NCI-H2029 (cell line): ENCODE results near the gene TACC2.
"Not testable (repeated sequence)": the region's sequence is repeated elsewhere in the genome, so short reads cannot be mapped to it uniquely, and the experiment has no call there.

Experiments used
- DNase-seq: peaks from one replicate; lab custom pipeline; 2025; lab: John Stamatoyannopoulos, UW

The TACC2 gene

DNA sequence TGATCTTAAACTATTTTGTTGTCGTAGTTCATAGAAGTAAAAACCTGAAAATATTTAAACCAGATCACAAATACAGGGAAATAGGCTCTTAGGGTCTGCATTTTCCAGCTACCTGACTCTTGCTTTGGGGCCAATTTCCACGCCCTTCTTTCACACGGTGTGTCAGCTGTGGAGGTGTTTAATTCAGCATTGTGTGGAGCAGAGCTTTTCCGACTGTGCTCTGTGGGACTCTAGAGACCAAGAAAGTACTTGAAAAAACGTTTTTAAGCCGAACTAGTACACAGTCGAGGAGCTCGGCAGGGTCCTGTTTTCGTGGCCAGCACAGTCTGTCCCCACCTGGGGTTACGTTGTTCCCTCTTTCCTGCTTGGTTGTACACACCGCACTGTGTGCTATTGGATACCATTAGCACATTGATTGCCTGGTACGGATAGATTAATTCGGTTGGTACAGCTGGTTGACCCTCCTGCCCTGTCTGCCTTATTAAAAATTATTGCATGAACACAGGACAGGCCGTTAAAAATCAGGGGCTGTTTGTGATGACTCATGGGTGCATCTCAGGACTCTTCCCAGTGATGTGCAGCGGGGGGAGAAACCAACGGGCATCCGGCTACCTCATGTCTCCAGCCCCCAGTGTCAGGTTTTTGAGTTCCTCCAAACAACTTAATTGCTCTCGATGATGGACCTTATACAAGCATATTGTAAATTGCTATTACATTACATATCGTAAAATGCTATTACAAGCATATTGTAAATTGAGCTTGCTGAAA, 201.4 kb downstream of the TACC2 start:
- DNase-seq = no peak

DNA sequence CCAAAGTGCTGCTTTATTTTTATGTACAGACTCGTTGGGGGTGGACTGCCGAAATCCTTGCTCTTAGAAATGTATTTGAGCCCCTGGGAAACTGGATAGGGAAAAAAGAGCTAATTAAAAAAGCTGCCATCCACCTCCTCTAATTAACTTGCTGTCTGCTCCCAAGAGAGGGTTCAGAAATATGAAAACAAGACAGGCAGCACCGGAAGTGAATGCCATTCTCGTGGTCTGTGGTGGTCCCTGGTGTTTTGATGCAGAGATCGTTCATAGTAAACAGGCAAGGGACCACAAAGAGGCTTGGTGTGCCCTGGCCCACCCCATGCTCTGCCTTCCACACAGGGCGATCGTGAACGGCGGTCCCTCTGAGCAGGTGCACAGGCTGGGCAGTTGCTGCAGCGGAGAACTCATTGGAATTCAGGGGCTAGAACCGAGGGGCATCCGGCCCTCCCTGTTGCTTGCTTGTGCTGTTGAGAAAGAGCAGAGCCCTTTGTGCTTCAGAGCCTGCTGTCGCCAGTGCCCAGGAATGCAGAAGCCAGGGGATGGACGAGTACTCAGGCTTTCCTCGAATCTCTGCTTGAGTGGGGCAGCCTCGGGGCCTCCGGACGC, 203.1 kb downstream of the TACC2 start:
- DNase-seq = no peak

DNA sequence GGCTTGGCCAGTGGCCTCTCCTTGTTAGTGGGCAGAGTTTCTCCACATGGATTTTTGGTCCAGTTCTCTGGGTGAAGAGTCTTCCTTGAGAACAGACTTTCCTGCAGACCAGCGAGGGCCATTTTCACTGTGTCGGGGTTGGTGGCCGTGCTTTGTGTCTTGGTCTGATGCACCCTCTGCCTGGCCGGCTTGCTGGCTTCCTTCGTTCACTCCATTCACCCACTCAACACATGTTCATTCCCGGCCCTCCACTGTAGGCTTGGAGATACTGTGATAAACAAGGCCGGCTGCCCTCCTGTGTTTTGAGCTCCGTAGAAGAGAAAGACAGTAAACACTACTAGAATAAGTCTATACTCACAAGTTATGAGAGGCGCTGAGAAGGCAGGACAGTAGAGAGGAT, 205.3 kb downstream of the TACC2 start:
- no peak for DNase-seq

- DNase-seq = no peak
These were observed 207.3 kb downstream of the TACC2 start for GRCh38 chr10:122196218-122196617.

DNA sequence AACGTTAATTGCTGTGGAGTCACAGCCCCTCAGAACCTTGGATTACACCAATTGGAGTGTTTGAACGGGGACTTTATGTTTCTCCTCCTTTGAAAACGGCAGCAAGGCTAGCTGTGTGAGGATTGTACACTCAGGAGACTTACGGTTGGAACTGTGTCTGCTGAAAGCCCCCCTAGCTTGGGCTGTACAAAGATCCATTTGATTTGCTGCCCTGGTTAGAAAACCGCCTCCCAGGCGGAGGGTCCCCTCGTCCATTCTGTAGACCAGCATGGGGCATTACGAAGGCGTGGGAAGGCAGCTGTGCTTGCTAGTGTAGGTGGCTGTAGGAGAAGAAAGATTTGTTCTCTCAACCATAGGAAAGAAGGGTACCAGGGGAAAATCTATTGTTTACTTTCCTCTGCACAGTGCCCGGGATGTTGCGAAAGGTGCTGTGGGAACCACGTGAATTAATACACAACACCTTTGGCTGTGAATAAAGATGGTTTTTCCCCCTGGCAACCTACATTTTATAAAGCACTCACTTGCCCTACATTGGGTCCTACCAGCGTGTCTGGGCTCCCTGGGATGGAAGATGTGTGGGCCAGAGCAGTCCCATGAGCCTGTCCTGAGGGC, 208.8 kb downstream of the TACC2 start:
- no peak for DNase-seq

- no peak for DNase-seq
These were observed 209.7 kb downstream of the TACC2 start for GRCh38 chr10:122198631-122199030.

GRCh38 chr10:122199070-122199469, 210.1 kb downstream of the TACC2 start:
- peak; percentile 40 for DNase-seq

DNA sequence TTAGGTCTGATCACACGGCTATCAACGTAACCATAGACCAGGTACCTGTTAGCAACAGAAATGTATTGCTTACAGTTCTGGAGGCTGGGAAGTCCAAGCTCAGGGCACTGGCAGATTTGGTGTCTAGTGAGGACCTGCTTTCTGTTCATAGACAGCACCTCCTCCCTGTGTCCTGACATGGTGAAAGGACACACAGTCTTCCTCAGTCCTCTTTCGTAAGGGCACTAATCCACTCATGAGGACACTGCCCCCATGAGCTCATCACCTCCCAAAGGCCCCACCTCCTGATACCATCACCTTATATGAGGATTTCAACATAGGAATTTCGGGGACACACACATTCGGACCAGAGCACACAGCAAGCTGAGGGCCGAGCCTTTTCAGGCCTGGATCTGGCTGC, 210.7 kb downstream of the TACC2 start:
- DNase-seq = no peak

GRCh38 chr10:122201401-122201800, 212.4 kb downstream of the TACC2 start:
- no peak for DNase-seq

DNA sequence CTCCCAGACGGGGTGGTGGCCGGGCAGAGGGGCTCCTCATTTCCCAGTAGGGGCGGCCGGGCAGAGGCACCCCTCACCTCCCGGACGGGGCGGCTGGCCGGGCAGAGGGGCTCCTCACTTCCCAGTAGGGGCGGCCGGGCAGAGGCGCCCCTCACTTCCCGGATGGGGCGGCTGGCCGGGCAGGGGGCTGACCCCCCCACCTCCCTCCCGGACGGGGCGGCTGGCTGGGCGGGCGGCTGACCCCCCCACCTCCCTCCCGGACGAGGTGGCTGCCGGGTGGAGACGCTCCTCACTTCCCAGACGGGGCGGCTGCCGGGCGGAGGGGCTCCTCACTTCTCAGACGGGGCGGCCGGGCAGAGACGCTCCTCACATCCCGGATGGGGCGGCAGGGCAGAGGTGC, 214.2 kb downstream of the TACC2 start:
- not testable (repeated sequence) for DNase-seq

DNA sequence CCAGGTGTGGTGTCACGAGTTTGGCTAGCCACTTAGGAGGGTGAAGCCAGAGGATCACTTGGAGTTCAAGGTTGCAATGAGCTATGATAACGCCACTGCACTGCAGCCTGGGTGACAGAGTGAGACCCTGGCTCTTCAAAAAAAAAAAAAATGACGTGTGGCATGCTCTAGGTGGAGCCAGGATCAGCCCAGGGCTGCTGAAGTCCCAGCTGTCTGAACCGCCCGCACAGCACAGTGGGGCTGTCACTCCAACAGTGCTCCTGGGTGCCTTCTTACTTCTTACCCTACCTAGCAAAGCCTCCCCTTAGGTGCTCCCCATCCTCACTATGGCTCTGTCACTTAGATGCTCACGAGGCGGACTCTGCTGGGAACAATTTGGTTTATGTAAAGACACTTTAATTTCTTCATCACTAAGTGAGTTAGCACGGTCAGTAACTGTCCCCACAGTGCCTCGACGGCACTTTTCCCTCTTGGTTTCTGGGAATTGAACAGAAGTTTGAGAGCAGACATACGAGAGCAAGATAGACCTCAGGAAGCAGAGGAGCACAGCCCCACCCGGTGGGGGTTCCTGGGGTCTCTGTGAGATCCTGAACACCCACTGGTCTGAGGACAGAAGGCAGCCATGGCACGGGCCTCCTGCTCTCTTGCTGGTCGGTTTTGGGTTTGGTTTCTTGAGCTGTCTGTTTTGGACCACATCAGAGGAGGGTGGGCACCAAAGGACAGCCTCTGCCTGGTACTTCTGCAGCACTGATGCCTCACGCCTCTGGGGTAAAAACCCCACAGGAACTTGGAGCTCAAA, 215.9 kb downstream of the TACC2 start:
- DNase-seq = no peak

- no peak for DNase-seq
These were observed 217.6 kb downstream of the TACC2 start for GRCh38 chr10:122206471-122207065.

DNA sequence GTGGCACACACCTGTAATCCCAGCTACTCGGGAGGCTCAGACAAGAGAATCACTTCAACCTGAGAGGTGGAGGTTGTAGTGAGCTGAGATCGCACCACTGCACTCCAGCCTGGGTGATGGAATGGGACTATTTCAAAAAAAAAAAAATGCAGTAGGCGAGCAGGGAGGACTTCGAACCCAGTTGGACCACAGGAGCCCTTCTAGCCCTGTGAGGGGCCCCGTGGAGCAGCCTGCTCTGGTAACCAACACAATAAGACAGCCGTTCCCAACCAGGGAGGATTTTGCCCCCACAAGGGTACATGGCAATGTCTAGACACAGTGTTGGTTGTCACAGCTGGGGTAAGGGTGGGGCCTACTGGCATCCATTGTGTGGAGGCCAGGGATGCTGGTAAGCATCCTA, 218.2 kb downstream of the TACC2 start:
- DNase-seq = no peak

- peak; percentile 6 for DNase-seq
These were observed 218.6 kb downstream of the TACC2 start for GRCh38 chr10:122207596-122207995.

GRCh38 chr10:122208571-122209430, 219.8 kb downstream of the TACC2 start:
- DNase-seq = no peak

DNA sequence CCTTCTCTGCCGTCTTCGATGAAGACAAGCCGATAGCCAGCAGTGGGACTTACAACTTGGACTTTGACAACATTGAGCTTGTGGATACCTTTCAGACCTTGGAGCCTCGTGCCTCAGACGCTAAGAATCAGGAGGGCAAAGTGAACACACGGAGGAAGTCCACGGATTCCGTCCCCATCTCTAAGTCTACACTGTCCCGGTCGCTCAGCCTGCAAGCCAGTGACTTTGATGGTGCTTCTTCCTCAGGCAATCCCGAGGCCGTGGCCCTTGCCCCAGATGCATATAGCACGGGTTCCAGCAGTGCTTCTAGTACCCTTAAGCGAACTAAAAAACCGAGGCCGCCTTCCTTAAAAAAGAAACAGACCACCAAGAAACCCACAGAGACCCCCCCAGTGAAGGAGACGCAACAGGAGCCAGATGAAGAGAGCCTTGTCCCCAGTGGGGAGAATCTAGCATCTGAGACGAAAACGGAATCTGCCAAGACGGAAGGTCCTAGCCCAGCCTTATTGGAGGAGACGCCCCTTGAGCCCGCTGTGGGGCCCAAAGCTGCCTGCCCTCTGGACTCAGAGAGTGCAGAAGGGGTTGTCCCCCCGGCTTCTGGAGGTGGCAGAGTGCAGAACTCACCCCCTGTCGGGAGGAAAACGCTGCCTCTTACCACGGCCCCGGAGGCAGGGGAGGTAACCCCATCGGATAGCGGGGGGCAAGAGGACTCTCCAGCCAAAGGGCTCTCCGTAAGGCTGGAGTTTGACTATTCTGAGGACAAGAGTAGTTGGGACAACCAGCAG, 221.7 kb downstream of the TACC2 start:
- DNase-seq = no peak

GRCh38 chr10:122213364-122213763, 224.4 kb downstream of the TACC2 start:
- DNase-seq = no peak

- no peak for DNase-seq
These were observed 224.8 kb downstream of the TACC2 start for GRCh38 chr10:122213766-122214165.

DNA sequence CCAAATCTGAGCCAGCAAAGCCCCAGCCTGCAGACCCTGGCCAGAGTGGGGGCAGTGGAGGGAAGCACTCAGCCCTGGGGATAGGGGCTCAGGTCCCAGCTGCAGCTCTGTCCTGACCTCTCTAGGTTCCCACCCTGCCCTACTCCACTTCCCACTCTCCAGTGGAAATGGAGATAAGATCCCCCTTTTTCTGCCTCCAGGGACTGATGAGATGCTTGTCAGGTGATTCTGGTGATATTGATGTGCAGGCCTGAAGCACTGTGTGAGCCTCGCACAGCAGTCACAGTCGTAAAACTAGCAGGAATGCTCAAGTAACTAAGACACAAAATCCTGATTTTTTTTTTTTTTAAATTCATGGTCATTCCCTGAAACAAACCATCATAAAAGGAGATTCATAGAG, 227.1 kb downstream of the TACC2 start:
- no peak for DNase-seq

DNA sequence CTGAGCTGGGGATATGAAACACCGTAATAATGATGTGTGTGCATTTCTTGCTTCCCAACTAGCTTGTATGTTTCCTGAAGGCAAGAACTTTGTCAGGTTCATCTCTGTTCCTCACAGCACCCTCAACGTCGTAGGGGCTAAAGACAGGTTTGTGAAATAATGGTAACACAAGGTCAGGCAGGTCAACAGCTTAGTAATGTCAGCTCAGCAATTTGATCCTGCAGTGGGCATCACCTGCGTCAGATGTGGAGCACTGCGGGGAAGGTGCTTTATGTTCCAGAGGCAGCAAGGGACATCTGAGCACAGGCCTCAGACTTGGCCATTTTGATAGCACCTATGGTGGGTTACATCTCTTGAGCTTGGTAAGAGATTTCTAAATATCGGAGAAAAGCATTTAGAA, 230.4 kb downstream of the TACC2 start:
- DNase-seq = no peak
